IMR-90 (cell line): Measurements from ENCODE around the gene GFPT1. TPM values are rescaled to one million over a fixed set of nuclear protein-coding genes. Genes with fewer than 3 reads are reported as not detected.

Experiments used
- ATAC-seq: fragments of 200-7000 bp; cut with Tn5 transposase; 2 replicates; pipeline ENCODE4 v1.9.1; 2020; ENCODE audit warnings: low read depth, mild to moderate bottlenecking, moderate library complexity
- BruUV-seq: library from RNA; stranded (reverse); fragments of 400-500 nt; replicated peaks from 2 replicates; lab custom pipeline; 2021; lab: Mats Ljungman, UMichigan
- CTCF ChIA-PET: fragments of 300-600 bp; formaldehyde crosslinking; extraction: SDS; loops from one replicate; lab custom pipeline; 2021; ENCODE audit warnings: antibody characterized with exemption; lab: Yijun Ruan, JAX
- POLR2A ChIA-PET: fragments of 300-600 bp; sonication (Branson Sonifier 250); formaldehyde crosslinking; loops from one replicate; lab custom pipeline; 2022; ENCODE audit warnings: antibody characterized with exemption; ENCODE audit not compliant: unreplicated experiment; lab: Charles Lee
- DNase-seq: peaks from one replicate; pipeline ENCODE4 v3.0.0; 2013
- H2AFZ ChIP-seq: replicated peaks from 2 replicates; pipeline ENCODE3; 2013; ENCODE audit warnings: low read length, mild to moderate bottlenecking; ENCODE audit not compliant: poor library complexity
- H2AK5ac ChIP-seq: 2 replicates; pipeline ENCODE4 v1.6.1; 2013; ENCODE audit warnings: low read depth, low read length, inconsistent platforms
- H2AK9ac ChIP-seq: replicated peaks from 2 replicates; pipeline ENCODE3; 2013; ENCODE audit warnings: mild to moderate bottlenecking, low read depth, low read length, moderate library complexity; ENCODE audit not compliant: poor library complexity
- H2BK120ac ChIP-seq: 2 replicates; pipeline ENCODE4 v1.6.1; 2013; ENCODE audit warnings: low read depth, low read length, inconsistent platforms
- H2BK15ac ChIP-seq: 3 replicates; pipeline ENCODE4 v1.6.1; 2013; ENCODE audit warnings: low read depth, low read length, inconsistent platforms
- H2BK20ac ChIP-seq: 2 replicates; pipeline ENCODE4 v1.6.1; 2013; ENCODE audit warnings: low read depth, mild to moderate bottlenecking, inconsistent platforms, low read length, moderate library complexity
- H2BK5ac ChIP-seq: 2 replicates; pipeline ENCODE4 v1.6.1; 2013; ENCODE audit warnings: mild to moderate bottlenecking, low read depth, low read length, inconsistent platforms; ENCODE audit not compliant: poor library complexity, severe bottlenecking
- H3K14ac ChIP-seq: replicated peaks from 2 replicates; pipeline ENCODE4 v1.6.1; 2013; ENCODE audit warnings: low read depth, low read length, inconsistent platforms
- H3K18ac ChIP-seq: 2 replicates; pipeline ENCODE4 v1.6.1; 2013; ENCODE audit warnings: low read depth, low read length, control low read depth
- H3K23ac ChIP-seq: 2 replicates; pipeline ENCODE4 v1.6.1; 2013; ENCODE audit warnings: low read depth, low read length, inconsistent platforms
- H3K27ac ChIP-seq: 2 replicates; pipeline ENCODE4 v1.5.1; 2013; ENCODE audit warnings: mild to moderate bottlenecking, control low read depth, low read length; ENCODE audit not compliant: insufficient read depth
- H3K27me3 ChIP-seq: 2 replicates; pipeline ENCODE4 v1.6.1; 2013; ENCODE audit warnings: low read length; ENCODE audit not compliant: control insufficient read depth, insufficient read depth
- H3K36me3 ChIP-seq: 2 replicates; pipeline ENCODE4 v1.6.1; 2013; ENCODE audit warnings: low read length, mixed read lengths; ENCODE audit not compliant: control insufficient read depth, insufficient read depth
- H3K4ac ChIP-seq: 2 replicates; pipeline ENCODE4 v1.6.1; 2013; ENCODE audit warnings: low read depth, low read length, inconsistent platforms
- H3K4me1 ChIP-seq: 2 replicates; pipeline ENCODE4 v1.6.1; 2013; ENCODE audit warnings: low read length, mixed read lengths; ENCODE audit not compliant: control insufficient read depth, insufficient read depth
- H3K4me2 ChIP-seq: 2 replicates; pipeline ENCODE4 v1.6.1; 2013; ENCODE audit warnings: low read depth, mild to moderate bottlenecking, control low read depth, low read length, moderate library complexity
- H3K4me3 ChIP-seq: 2 replicates; pipeline ENCODE4 v1.5.1; 2013; ENCODE audit warnings: low read depth, mild to moderate bottlenecking, control low read depth, low read length, moderate library complexity; ENCODE audit not compliant: insufficient read depth
- H3K56ac ChIP-seq: 2 replicates; pipeline ENCODE4 v1.6.1; 2013; ENCODE audit warnings: low read length, inconsistent platforms; ENCODE audit not compliant: insufficient read depth; ENCODE audit errors: extremely low read depth
- H3K79me1 ChIP-seq, 2 experiments: 2 replicates each; pipeline ENCODE4 v1.6.1; 2013; ENCODE audit warnings: low read length in 2 of 2, inconsistent platforms in 1 of 2, low read depth in 1 of 2
- H3K9ac ChIP-seq: 2 replicates; pipeline ENCODE4 v1.6.1; 2013; ENCODE audit warnings: low read depth, low read length, control low read depth
- H3K9me1 ChIP-seq: 2 replicates; pipeline ENCODE4 v1.6.1; 2013; ENCODE audit warnings: low read length, inconsistent platforms; ENCODE audit not compliant: insufficient read depth
- H3K9me3 ChIP-seq: 2 replicates; pipeline ENCODE4 v1.6.1; 2013; ENCODE audit warnings: low read length; ENCODE audit not compliant: control insufficient read depth, insufficient read depth
- H4K20me1 ChIP-seq: 2 replicates; pipeline ENCODE4 v1.6.1; 2013; ENCODE audit warnings: low read length, inconsistent platforms; ENCODE audit not compliant: insufficient read depth
- H4K5ac ChIP-seq: 2 replicates; pipeline ENCODE4 v1.6.1; 2013; ENCODE audit warnings: mild to moderate bottlenecking, low read depth, low read length, control low read depth
- H4K8ac ChIP-seq, 2 experiments: 2 replicates each; pipeline ENCODE4 v1.6.1; 2013; ENCODE audit warnings: low read depth in 2 of 2, low read length in 2 of 2, control low read depth in 1 of 2, inconsistent platforms in 1 of 2
- H4K91ac ChIP-seq: 2 replicates; pipeline ENCODE4 v1.6.1; 2013; ENCODE audit warnings: low read depth, low read length, inconsistent platforms; ENCODE audit not compliant: insufficient read depth
- BHLHE40 ChIP-seq: fragments of 150-350 bp; IDR thresholded peaks from 2 replicates; pipeline ENCODE4 v1.6.1; 2016; ENCODE audit warnings: mild to moderate bottlenecking, low read depth, low read length
- CEBPB ChIP-seq: IDR thresholded peaks from 2 replicates; pipeline ENCODE4 v1.6.1; 2012; ENCODE audit warnings: low read depth, low read length, improper control_type of control experiment
- CHD1 ChIP-seq: IDR thresholded peaks from 2 replicates; pipeline ENCODE4 v1.6.1; 2012; ENCODE audit warnings: low read depth, low read length, improper control_type of control experiment
- CTCF ChIP-seq: conservative IDR thresholded peaks from 2 replicates; pipeline ENCODE4 v1.5.1; 2012; ENCODE audit warnings: mild to moderate bottlenecking, low read depth, low read length, improper control_type of control experiment
- MAZ ChIP-seq: IDR thresholded peaks from 2 replicates; pipeline ENCODE4 v1.6.1; 2012; ENCODE audit warnings: low read depth, mild to moderate bottlenecking, low read length, improper control_type of control experiment, moderate library complexity, borderline replicate concordance
- POLR2A ChIP-seq: IDR thresholded peaks from 2 replicates; pipeline ENCODE4 v1.6.1; 2012; ENCODE audit warnings: mild to moderate bottlenecking, low read depth, low read length
- RAD21 ChIP-seq: IDR thresholded peaks from 2 replicates; pipeline ENCODE4 v1.6.1; 2012; ENCODE audit warnings: low read length, improper control_type of control experiment
- RCOR1 ChIP-seq: IDR thresholded peaks from 2 replicates; pipeline ENCODE4 v1.6.1; 2012; ENCODE audit warnings: mild to moderate bottlenecking, low read length, improper control_type of control experiment; ENCODE audit not compliant: insufficient replicate concordance
- RFX5 ChIP-seq: IDR thresholded peaks from 2 replicates; pipeline ENCODE4 v1.8.0; 2012; ENCODE audit warnings: low read depth, mild to moderate bottlenecking, low read length, moderate library complexity
- USF2 ChIP-seq: fragments of 150-350 bp; IDR thresholded peaks from 2 replicates; pipeline ENCODE4 v1.6.1; 2017; ENCODE audit warnings: mild to moderate bottlenecking, antibody characterized with exemption, low read length, low read depth
- WGBS, 2 experiments: methylation state at CpG; one replicate each; pipeline versions ENCODE4 v1.1.5 to v1.1.7; 2013; ENCODE audit warnings: missing lambda C conversion rate in 2 of 2; ENCODE audit not compliant: insufficient read length in 1 of 2; ENCODE audit errors: extremely low coverage in 2 of 2; 5-methylcytosine and 5-hydroxymethylcytosine counted together
- dilution Hi-C: fragments of 300-500 bp; cut with HindIII; formaldehyde crosslinking; loops from one replicate; pipeline ENCODE4 v1.14.3; 2018; ENCODE audit warnings: low sequenced_read_pairs; ENCODE audit not compliant: unreplicated experiment
- in situ Hi-C: fragments of 300-500 bp; cut with MboI; formaldehyde crosslinking; loops from 3 replicates; pipeline ENCODE4 v1.14.3; 2019; ENCODE audit warnings: low sequenced_read_pairs, inconsistent platforms, mixed read lengths
- intact Hi-C: fragments of 100-400 bp; cut with micrococcal nuclease; formaldehyde crosslinking; loops from 2 replicates; pipeline ENCODE4 v1.10.0; 2022
- polyA plus RNA-seq, 3 experiments: library from polyadenylated mRNA; depleted of rRNA; stranded (reverse); fragments of >200 nt; gene quantifications; 2 replicates each; pipeline ENCODE4 v1.2.3, GENCODE V29; 2012; ENCODE audit warnings: low replicate concordance in 1 of 3
- total RNA-seq: library from RNA; depleted of rRNA; stranded (reverse); fragments of >200 nt; gene quantifications from 2 replicates; pipeline ENCODE4 v1.2.3, GENCODE V29; 2012

Gene GFPT1
- total and polyA plus RNA-seq, 2 of the 4 experiments (the other 2 are of a cell fraction), result 23.5 to 52.9 TPM

GRCh38 chr2:69322631-69323030 lies 64.4 kb downstream of the GFPT1 start:
- CTCF ChIA-PET, result interaction anchor here (0.7 kb wide), 1 partner anchor 41 kb away, joined by 3 read pairs; no protein-coding TSS in a partner anchor
- Histone ChIP-seq H3K36me3 (peaks cover 30% of the 10 kb centered on the region), H3K9ac (no peak overlapping the region), H3K56ac (no peak overlapping the region), H4K91ac (no peak overlapping the region), H2AK9ac (no peak overlapping the region), H2BK15ac (no peak overlapping the region), H4K8ac (no peak overlapping the region), H3K4me3 (no peak overlapping the region), H3K9me3 (no peaks in the 10 kb centered on the region), H3K23ac (no peak overlapping the region), H2AK5ac (no peak overlapping the region), H2BK20ac (no peak overlapping the region), H3K14ac (peak overlapping the region; percentile 7; the same call in 1 of the 2 replicates), H3K4me2 (no peak overlapping the region; the same call in 1 of the 2 replicates), H3K4me1 (peaks cover 9% of the 10 kb centered on the region), H3K27ac (no peak overlapping the region), H4K20me1 (peaks cover 3% of the 10 kb centered on the region; the same call in 1 of the 2 replicates), H3K18ac (no peak overlapping the region), H2BK120ac (no peak overlapping the region), H2BK5ac (peak overlapping the region; percentile 61), H3K4ac (no peak overlapping the region), H3K9me1 (peaks cover 9% of the 10 kb centered on the region), H4K5ac (no peak overlapping the region), H3K27me3 (no peaks in the 10 kb centered on the region), H3K79me1 (peaks cover 14 to 28% of the 10 kb centered on the region in 2 experiments; a peak in 3 of 4 replicates), H2AFZ (no peak overlapping the region)
- no CpG with 5 or more reads among the region's 1 CpG for WGBS, 2 experiments
- DNase-seq, result no peak
- dilution Hi-C loops (loop anchor here (25.0 kb wide), 1 partner anchor 310 kb away; the partner anchor contains the start of gene ANTXR1), in situ Hi-C loops (no loop called here), intact Hi-C loops (loop anchor here (10.0 kb wide), 1 partner anchor 858 kb away; the partner anchor contains the start of genes APLF and FBXO48)
- TF ChIP-seq USF2 (no peak), RCOR1 (no peak), CEBPB (no peak), RFX5 (no peak), CHD1 (no peak), BHLHE40 (no peak), POLR2A (no peak), RAD21 (no peak), CTCF (no peak), MAZ (no peak)
- POLR2A ChIA-PET, result no interaction called here
- ATAC-seq, result no peak
- no TSS peak for BruUV-seq
